Cortex of kidney (tissue), 1 donor: ENCODE data around the gene SERBP1.

ENCODE experiments used
- DNase-seq: peaks from one replicate; lab custom pipeline; 2025; lab: John Stamatoyannopoulos, UW

Gene SERBP1

GRCh38 chr1:67361641-67362040 lies 68.6 kb downstream of the SERBP1 start:
- DNase-seq, result no peak

GRCh38 chr1:67359592-67359991 lies 70.6 kb downstream of the SERBP1 start:
- no peak for DNase-seq
